Measurements from ENCODE around the gene URAD. TPM values are rescaled to one million over a fixed set of nuclear protein-coding genes. Genes with fewer than 3 reads are reported as not detected.

The URAD gene
- total RNA-seq, 1 experiment from 2014 or later: not detected

- ATAC-seq (no peak), DNase-seq (no peak)
- Histone ChIP-seq H3F3A (ENCODE audit: low read length, unreplicated experiment) (no peaks in the 10 kb centered on the region), H3K9me3 (ENCODE audit: low read length) (no peaks in the 10 kb centered on the region), H3K4me2 (ENCODE audit: low read length) (no peak overlapping the region), H3K9me2 (replicated peaks; ENCODE audit: low read length) (no peaks in the 10 kb centered on the region), H4K20me1 (ENCODE audit: low read length) (no peaks in the 10 kb centered on the region), H3K4me3 (ENCODE audit: low read length) (no peak overlapping the region), H3K36me3 (ENCODE audit: low read depth, low read length) (no peaks in the 10 kb centered on the region), H3K27ac (ENCODE audit: low read length) (no peak overlapping the region), H3K79me2 (ENCODE audit: low read length) (no peaks in the 10 kb centered on the region), H3K4me1 (ENCODE audit: insufficient read depth, low read length) (peaks cover 5% of the 10 kb centered on the region; the same call in 1 of the 2 replicates), H2AFZ (ENCODE audit: low read length) (no peak overlapping the region), H3K27me3 (ENCODE audit: low read length) (0 out of 2 replicates have a peak, but pooled peaks cover 11% of the 10 kb centered on the region), H3K9ac (ENCODE audit: low read length) (no peak overlapping the region)
- TF ChIP-seq EZH2 (IDR thresholded peaks at IDR 0.05; ENCODE audit: low read length, unreplicated experiment) (no peak), CTCF (conservative IDR thresholded peaks at IDR 0.05; ENCODE audit: low read depth, low read length) (no peak), EZH2phosphoT487 (IDR thresholded peaks at IDR 0.05; ENCODE audit: borderline replicate concordance, low read length) (no peak)
- no TSS peak for BruUV-seq (replicated peaks)
- POLR2A ChIA-PET (ENCODE audit: unreplicated experiment): no interaction called here
- CTCF ChIA-PET: no interaction called here
- intact Hi-C loops (cut with micrococcal nuclease): no loop called here
Observed at GRCh38 chr13:28031896-28032288, 43.4 kb upstream of the URAD start.

GRCh38 chr13:28031220-28031895, 42.9 kb upstream of the URAD start:
- POLR2A ChIA-PET (ENCODE audit: unreplicated experiment): no interaction called here
- DNase-seq: no peak
- no peaks in the 10 kb centered on the region for H3K9me3 ChIP-seq (ENCODE audit: low read length)
- no peak overlapping the region for H3K4me3 ChIP-seq (ENCODE audit: low read length)
- no peak overlapping the region for H2AFZ ChIP-seq (ENCODE audit: low read length)
- no peak overlapping the region for H3K27ac ChIP-seq (ENCODE audit: low read length)
- H3K4me1 ChIP-seq (ENCODE audit: insufficient read depth, low read length): peaks cover 5% of the 10 kb centered on the region; the same call in 1 of the 2 replicates
- no peaks in the 10 kb centered on the region for H3K9me2 ChIP-seq (replicated peaks; ENCODE audit: low read length)
- peaks cover 16% of the 10 kb centered on the region; the same call in 1 of the 2 replicates for H3K27me3 ChIP-seq (ENCODE audit: low read length)
- H3F3A ChIP-seq (ENCODE audit: low read length, unreplicated experiment): no peaks in the 10 kb centered on the region
- BruUV-seq (replicated peaks): no TSS peak
- no peak overlapping the region for H3K4me2 ChIP-seq (ENCODE audit: low read length)
- H3K36me3 ChIP-seq (ENCODE audit: low read depth, low read length): no peaks in the 10 kb centered on the region
- ATAC-seq: no peak
- CTCF ChIA-PET: no interaction called here
- no peaks in the 10 kb centered on the region for H4K20me1 ChIP-seq (ENCODE audit: low read length)
- H3K79me2 ChIP-seq (ENCODE audit: low read length): no peaks in the 10 kb centered on the region
- intact Hi-C loops (cut with micrococcal nuclease): no loop called here
- no peak overlapping the region for H3K9ac ChIP-seq (ENCODE audit: low read length)
- TF ChIP-seq EZH2phosphoT487 (IDR thresholded peaks at IDR 0.05; ENCODE audit: borderline replicate concordance, low read length) (no peak), EZH2 (IDR thresholded peaks at IDR 0.05; ENCODE audit: low read length, unreplicated experiment) (no peak), CTCF (conservative IDR thresholded peaks at IDR 0.05; ENCODE audit: low read depth, low read length) (no peak)

- no peaks in the 10 kb centered on the region for H3F3A ChIP-seq (ENCODE audit: low read length, unreplicated experiment)
- TF ChIP-seq EZH2phosphoT487 (IDR thresholded peaks at IDR 0.05; ENCODE audit: borderline replicate concordance, low read length) (no peak), EZH2 (IDR thresholded peaks at IDR 0.05; ENCODE audit: low read length, unreplicated experiment) (no peak), CTCF (conservative IDR thresholded peaks at IDR 0.05; ENCODE audit: low read depth, low read length) (no peak)
- H3K36me3 ChIP-seq (ENCODE audit: low read depth, low read length): no peaks in the 10 kb centered on the region
- H3K4me2 ChIP-seq (ENCODE audit: low read length): no peak overlapping the region
- DNase-seq (no peak), ATAC-seq (no peak)
- no peak overlapping the region for H3K4me3 ChIP-seq (ENCODE audit: low read length)
- no peaks in the 10 kb centered on the region for H3K4me1 ChIP-seq (ENCODE audit: insufficient read depth, low read length)
- no peak overlapping the region for H3K27ac ChIP-seq (ENCODE audit: low read length)
- no peaks in the 10 kb centered on the region for H4K20me1 ChIP-seq (ENCODE audit: low read length)
- no TSS peak for BruUV-seq (replicated peaks)
- no peaks in the 10 kb centered on the region for H3K9me2 ChIP-seq (replicated peaks; ENCODE audit: low read length)
- intact Hi-C loops (cut with micrococcal nuclease): no loop called here
- CTCF ChIA-PET: no interaction called here
- no peak overlapping the region for H2AFZ ChIP-seq (ENCODE audit: low read length)
- H3K27me3 ChIP-seq (ENCODE audit: low read length): peaks cover 17% of the 10 kb centered on the region; the same call in 1 of the 2 replicates
- no peaks in the 10 kb centered on the region for H3K9me3 ChIP-seq (ENCODE audit: low read length)
- H3K79me2 ChIP-seq (ENCODE audit: low read length): no peaks in the 10 kb centered on the region
- POLR2A ChIA-PET (ENCODE audit: unreplicated experiment): no interaction called here
- H3K9ac ChIP-seq (ENCODE audit: low read length): no peak overlapping the region
Observed at GRCh38 chr13:28027607-28028364, 39.3 kb upstream of the URAD start.

All from PC-3 (cell line).